ENCODE data around the gene RAB5B. TPM values are rescaled to one million over a fixed set of nuclear protein-coding genes. Genes with fewer than 3 reads are reported as not detected.

RAB5B gene
- total and polyA plus RNA-seq, 11 donors = 57.5 to 135 (median 112) TPM

GRCh38 chr12:55969356-55969755 is 4.5 kb upstream of the RAB5B start:
- H3K9me3 ChIP-seq = no peaks in the 10 kb centered on the region
- H3K27ac ChIP-seq = no peak overlapping the region
- no peaks in the 10 kb centered on the region for H3K27me3 ChIP-seq
- peaks cover 0 to 11% (median 0%) of the 10 kb centered on the region in 9 donors for H3K36me3 ChIP-seq
- peaks cover 0 to 34% (median 22%) of the 10 kb centered on the region in 12 donors for H3K4me1 ChIP-seq
- H3K4me3 ChIP-seq = no peak overlapping the region
- TF ChIP-seq POLR2A (IDR thresholded peaks at IDR 0.05) = no peak
- TF ChIP-seq CTCF (IDR thresholded peaks at IDR 0.05) = no peak
- 79 to 90% (median 87%) methylated on average over 4 of the region's 4 CpGs for WGBS, 4 donors
- intact Hi-C loops (cut with DNase I) = loop anchor here in 2 of 10 donors (5.0 kb wide), 1 partner anchor 37 kb away; the partner anchor contains the start of gene DGKA (in 2 of the 2)
- DNase-seq (peak in 1 of 5 donors; percentile 32), ATAC-seq (no peak)

- intact Hi-C loops (cut with DNase I) = loop anchor here in 2 of 10 donors (5.0 kb wide), 3 partner anchors 38 to 153 kb away; partner anchors contain the start of genes DGKA (in 1 of the 2), ORMDL2 (in 1 of the 2), PYM1 (in 1 of the 2) and SARNP (in 1 of the 2)
- no peak overlapping the region for H3K27ac ChIP-seq
- H3K4me3 ChIP-seq = no peak overlapping the region
- ATAC-seq (no peak), DNase-seq (no peak)
- H3K36me3 ChIP-seq = peaks cover 0 to 11% (median 0%) of the 10 kb centered on the region in 9 donors
- no peak for TF ChIP-seq POLR2A (IDR thresholded peaks at IDR 0.05)
- H3K27me3 ChIP-seq = no peaks in the 10 kb centered on the region
- no peaks in the 10 kb centered on the region for H3K9me3 ChIP-seq
- peaks cover 0 to 46% (median 31%) of the 10 kb centered on the region in 12 donors for H3K4me1 ChIP-seq
- 68 to 80% (median 73%) methylated on average over 6 to 7 of the region's 7 CpGs for WGBS, 4 donors
These were observed 3.1 kb upstream of the RAB5B start for GRCh38 chr12:55970775-55971174.

- H3K27ac ChIP-seq = peak overlapping the region in 9 of 12 donors; percentile 88 to 98 (median 95)
- peaks cover 0 to 21% (median 0%) of the 10 kb centered on the region in 9 donors for H3K36me3 ChIP-seq
- H3K27me3 ChIP-seq = no peaks in the 10 kb centered on the region
- peaks cover 0 to 50% (median 35%) of the 10 kb centered on the region in 12 donors for H3K4me1 ChIP-seq
- H3K9me3 ChIP-seq = no peaks in the 10 kb centered on the region
- WGBS, 4 donors = 60 to 67% (median 63%) methylated on average over 3 of the region's 3 CpGs
- TF ChIP-seq CTCF (IDR thresholded peaks at IDR 0.05) (no peak), POLR2A (IDR thresholded peaks at IDR 0.05) (no peak)
- intact Hi-C loops (cut with DNase I) = loop anchor here in 2 of 10 donors (5.0 kb wide), 3 partner anchors 40 to 155 kb away; partner anchors contain the start of genes DGKA (in 1 of the 2), ORMDL2 (in 1 of the 2), PYM1 (in 1 of the 2) and SARNP (in 1 of the 2)
- ATAC-seq (no peak), DNase-seq (no peak)
- peak overlapping the region in 4 of 12 donors; percentile 58 to 86 (median 70) for H3K4me3 ChIP-seq
These were observed 1.8 kb upstream of the RAB5B start for GRCh38 chr12:55972042-55972441.

- intact Hi-C loops (cut with DNase I) = loop anchor here in 2 of 10 donors (5.0 kb wide), 3 partner anchors 40 to 155 kb away; partner anchors contain the start of genes DGKA (in 1 of the 2), ORMDL2 (in 1 of the 2), PYM1 (in 1 of the 2) and SARNP (in 1 of the 2)
- ATAC-seq (no peak), DNase-seq (no peak)
- peaks cover 0 to 26% (median 0%) of the 10 kb centered on the region in 9 donors for H3K36me3 ChIP-seq
- H3K9me3 ChIP-seq = no peaks in the 10 kb centered on the region
- no peak for TF ChIP-seq CTCF (IDR thresholded peaks at IDR 0.05)
- no peak for TF ChIP-seq POLR2A (IDR thresholded peaks at IDR 0.05)
- H3K4me3 ChIP-seq = peak overlapping the region; percentile 22 to 95 (median 70)
- peaks cover 0 to 50% (median 33%) of the 10 kb centered on the region in 12 donors for H3K4me1 ChIP-seq
- no peaks in the 10 kb centered on the region for H3K27me3 ChIP-seq
- WGBS, 4 donors = 23 to 31% (median 27%) methylated on average over 1 of the region's 1 CpG
- H3K27ac ChIP-seq = peak overlapping the region; percentile 76 to 98 (median 92)
These were observed 1.4 kb upstream of the RAB5B start for GRCh38 chr12:55972456-55972855.
